Mesothelial cell of epicardium (in vitro differentiated cells): ENCODE data around the gene XYLT1. TPM values are rescaled to one million over a fixed set of nuclear protein-coding genes. Genes with fewer than 3 reads are reported as not detected.

Source experiments
- DNase-seq, 2 experiments: peaks; one replicate each; pipeline ENCODE4 v3.0.0; 2021; ENCODE audit warnings: low spot score in 2 of 2; ENCODE audit not compliant: unreplicated experiment in 2 of 2
- H3K27ac Mint-ChIP-seq: 2 replicates; pipeline ENCODE4 v1.8.0; 2021; ENCODE audit warnings: mixed read lengths
- H3K27me3 Mint-ChIP-seq: 2 replicates; pipeline ENCODE4 v1.8.0; 2021; ENCODE audit warnings: low read depth, mixed read lengths
- H3K36me3 Mint-ChIP-seq: 2 replicates; pipeline ENCODE4 v1.8.0; 2021; ENCODE audit warnings: mixed read lengths
- H3K4me1 Mint-ChIP-seq: 2 replicates; pipeline ENCODE4 v1.8.0; 2021; ENCODE audit warnings: mixed read lengths
- H3K4me3 Mint-ChIP-seq: 2 replicates; pipeline ENCODE4 v1.8.0; 2021; ENCODE audit warnings: mild to moderate bottlenecking, moderate library complexity, mixed read lengths
- H3K9me3 Mint-ChIP-seq: 2 replicates; pipeline ENCODE4 v1.8.0; 2021; ENCODE audit warnings: mixed read lengths
- total RNA-seq: library from RNA; stranded (reverse); gene quantifications from 3 replicates; pipeline ENCODE4 v1.2.1, GENCODE V29; 2021
- TF ChIP-seq, protein P1 (sequence below): fragments of 200-600 bp; sonication (generic); IDR thresholded peaks from one replicate; pipeline ENCODE4 v1.5.0; 2021; ENCODE audit warnings: antibody characterized with exemption; ENCODE audit not compliant: unreplicated experiment

Gene XYLT1
- total RNA-seq, 1 donor from 2014 or later, result 15.2 TPM

DNA sequence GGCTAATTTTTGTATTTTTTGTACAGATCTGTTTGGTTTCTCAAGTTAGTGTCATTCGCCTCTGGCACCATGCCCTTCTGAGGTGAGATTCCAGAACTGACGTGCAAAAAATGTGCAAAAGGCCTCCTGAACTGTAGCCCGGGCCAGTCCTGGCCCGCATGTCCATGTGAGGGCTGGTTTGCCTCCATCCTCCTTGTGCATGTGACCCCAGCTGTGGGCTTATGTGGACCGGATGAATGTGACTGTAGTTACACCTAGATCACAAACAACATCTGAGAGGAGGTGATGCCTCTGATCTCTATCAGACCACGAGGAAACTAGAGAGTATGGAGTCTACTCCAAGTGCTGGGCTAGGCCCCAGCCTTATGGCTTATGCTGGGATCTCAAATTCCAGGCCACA lies 241.6 kb downstream of the XYLT1 start:
- H3K4me3 Mint-ChIP-seq, result no peak overlapping the region
- TF ChIP-seq, protein P1, sequence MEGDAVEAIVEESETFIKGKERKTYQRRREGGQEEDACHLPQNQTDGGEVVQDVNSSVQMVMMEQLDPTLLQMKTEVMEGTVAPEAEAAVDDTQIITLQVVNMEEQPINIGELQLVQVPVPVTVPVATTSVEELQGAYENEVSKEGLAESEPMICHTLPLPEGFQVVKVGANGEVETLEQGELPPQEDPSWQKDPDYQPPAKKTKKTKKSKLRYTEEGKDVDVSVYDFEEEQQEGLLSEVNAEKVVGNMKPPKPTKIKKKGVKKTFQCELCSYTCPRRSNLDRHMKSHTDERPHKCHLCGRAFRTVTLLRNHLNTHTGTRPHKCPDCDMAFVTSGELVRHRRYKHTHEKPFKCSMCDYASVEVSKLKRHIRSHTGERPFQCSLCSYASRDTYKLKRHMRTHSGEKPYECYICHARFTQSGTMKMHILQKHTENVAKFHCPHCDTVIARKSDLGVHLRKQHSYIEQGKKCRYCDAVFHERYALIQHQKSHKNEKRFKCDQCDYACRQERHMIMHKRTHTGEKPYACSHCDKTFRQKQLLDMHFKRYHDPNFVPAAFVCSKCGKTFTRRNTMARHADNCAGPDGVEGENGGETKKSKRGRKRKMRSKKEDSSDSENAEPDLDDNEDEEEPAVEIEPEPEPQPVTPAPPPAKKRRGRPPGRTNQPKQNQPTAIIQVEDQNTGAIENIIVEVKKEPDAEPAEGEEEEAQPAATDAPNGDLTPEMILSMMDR, result no peak
- H3K36me3 Mint-ChIP-seq, result no peaks in the 10 kb centered on the region

DNA sequence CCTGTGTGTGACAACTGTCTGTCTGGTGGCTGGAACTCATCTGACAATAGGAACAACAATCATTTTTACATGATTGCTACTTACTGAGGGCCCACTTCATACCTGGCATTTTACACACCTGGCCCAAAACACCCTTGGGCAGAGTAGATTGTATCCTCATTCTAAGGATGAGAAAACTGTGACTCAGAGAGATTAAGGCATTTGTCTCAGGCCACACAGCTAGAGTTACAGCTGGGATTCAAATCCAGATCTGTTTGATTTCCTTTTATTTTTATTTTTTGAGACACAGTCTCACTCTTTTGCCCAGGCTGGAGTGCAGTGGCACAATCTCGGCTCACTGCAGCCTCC lies 242.1 kb downstream of the XYLT1 start:
- Mint-ChIP-seq H3K27ac (no peak overlapping the region), H3K4me3 (no peak overlapping the region), H3K36me3 (no peaks in the 10 kb centered on the region), H3K27me3 (no peaks in the 10 kb centered on the region), H3K9me3 (no peaks in the 10 kb centered on the region), H3K4me1 (peaks cover 7% of the 10 kb centered on the region)
- no peak for DNase-seq
- TF ChIP-seq, protein P1, result no peak

More for the DNA sequence above, 241.6 kb downstream of the XYLT1 start:
- H3K27me3 Mint-ChIP-seq, result no peaks in the 10 kb centered on the region
- no peak for DNase-seq
- H3K27ac Mint-ChIP-seq, result no peak overlapping the region
- peaks cover 7% of the 10 kb centered on the region for H3K4me1 Mint-ChIP-seq
- H3K9me3 Mint-ChIP-seq, result no peaks in the 10 kb centered on the region

- Mint-ChIP-seq H3K4me1 (peaks cover 7% of the 10 kb centered on the region), H3K4me3 (no peak overlapping the region), H3K36me3 (no peaks in the 10 kb centered on the region), H3K27me3 (no peaks in the 10 kb centered on the region), H3K27ac (no peak overlapping the region), H3K9me3 (no peaks in the 10 kb centered on the region)
- TF ChIP-seq, protein P1, result no peak
- DNase-seq, result no peak
These were observed 242.6 kb downstream of the XYLT1 start for GRCh38 chr16:17228048-17228707.

DNA sequence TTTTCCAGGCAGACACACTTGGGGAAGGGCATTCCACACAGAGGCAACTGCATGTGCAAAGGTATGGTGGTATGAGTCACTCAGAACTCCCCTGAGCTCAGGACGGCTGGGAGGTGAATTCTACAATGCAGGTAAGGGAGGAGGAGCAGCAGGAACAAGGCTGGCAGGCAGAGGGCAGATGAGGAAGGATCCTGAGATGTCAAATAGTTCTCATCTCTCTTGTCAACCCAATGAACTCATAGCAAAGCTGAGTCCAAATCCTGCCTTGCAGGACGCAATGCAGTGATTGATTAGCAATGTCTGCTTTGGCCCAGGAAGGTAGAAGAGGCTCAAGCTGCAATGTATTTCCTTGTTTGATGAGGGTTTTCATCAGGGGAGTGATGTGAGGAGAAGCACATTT lies 243.5 kb downstream of the XYLT1 start:
- H3K9me3 Mint-ChIP-seq, result no peaks in the 10 kb centered on the region
- H3K4me1 Mint-ChIP-seq, result peaks cover 9% of the 10 kb centered on the region
- H3K4me3 Mint-ChIP-seq, result no peak overlapping the region
- H3K27me3 Mint-ChIP-seq, result no peaks in the 10 kb centered on the region
- no peak for DNase-seq
- H3K36me3 Mint-ChIP-seq, result no peaks in the 10 kb centered on the region
- H3K27ac Mint-ChIP-seq, result no peak overlapping the region
- TF ChIP-seq, protein P1, result no peak

DNA sequence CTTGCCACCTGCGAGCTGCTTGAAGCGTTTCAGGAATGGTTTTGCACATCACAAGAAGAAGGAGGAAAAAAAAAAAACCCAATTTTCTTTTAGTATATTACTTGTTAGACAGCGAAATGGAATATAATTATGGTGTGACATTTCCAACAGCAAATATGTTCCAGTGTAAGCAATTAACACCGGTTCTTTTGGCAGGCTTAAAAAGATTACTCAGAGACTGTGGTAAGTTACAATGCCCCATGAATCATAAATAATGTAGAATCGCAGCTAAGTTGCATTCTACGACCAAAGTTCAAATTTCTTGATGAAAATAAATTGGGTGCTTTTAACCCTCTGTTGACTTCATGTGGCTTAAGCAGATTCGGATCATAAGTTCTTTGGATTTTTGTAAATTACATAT lies 245.2 kb downstream of the XYLT1 start:
- Mint-ChIP-seq H3K36me3 (no peaks in the 10 kb centered on the region), H3K9me3 (no peaks in the 10 kb centered on the region), H3K4me1 (peaks cover 9% of the 10 kb centered on the region), H3K4me3 (no peak overlapping the region), H3K27ac (no peak overlapping the region), H3K27me3 (no peaks in the 10 kb centered on the region)
- TF ChIP-seq, protein P1, result no peak
- DNase-seq, result no peak

DNA sequence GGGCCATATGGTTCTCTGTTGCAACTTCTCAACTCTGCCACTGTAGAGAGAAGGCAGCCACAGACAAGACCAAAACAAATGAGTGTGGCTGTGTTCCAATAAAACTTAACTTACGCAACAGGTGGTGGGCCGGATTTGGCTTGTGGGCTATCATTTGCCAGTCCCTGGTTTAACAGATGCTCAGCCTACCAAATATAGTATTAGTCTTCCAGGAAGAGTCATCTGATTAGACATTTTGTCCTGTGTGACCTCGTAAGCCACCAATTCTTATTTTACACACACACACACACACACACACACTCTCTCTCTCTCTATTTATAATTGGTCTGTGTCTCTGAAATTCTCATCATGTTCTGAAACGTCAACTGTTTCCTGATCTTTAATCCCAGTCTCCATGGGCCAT lies 245.9 kb downstream of the XYLT1 start:
- no peaks in the 10 kb centered on the region for H3K27me3 Mint-ChIP-seq
- peaks cover 9% of the 10 kb centered on the region for H3K4me1 Mint-ChIP-seq
- H3K27ac Mint-ChIP-seq, result peak overlapping the region; percentile 23
- TF ChIP-seq, protein P1, result no peak
- DNase-seq, result no peak
- H3K36me3 Mint-ChIP-seq, result no peaks in the 10 kb centered on the region
- H3K4me3 Mint-ChIP-seq, result no peak overlapping the region
- H3K9me3 Mint-ChIP-seq, result no peaks in the 10 kb centered on the region
